Measurements from ENCODE around the gene ZNF135. TPM values are rescaled to one million over a fixed set of nuclear protein-coding genes. Genes with fewer than 3 reads are reported as not detected.

Gene ZNF135
- total and polyA plus RNA-seq, 10 of the 15 experiments (the other 5 are each of a cell fraction or from before 2014, with no cell fraction given) = 0.04 TPM; not detected in 9

- TF ChIP-seq ZNF217 (IDR thresholded peaks at IDR 0.05) (no peak), MYC (IDR thresholded peaks at IDR 0.05; ENCODE audit: insufficient read depth, insufficient read length, insufficient replicate concordance, low read length, severe bottlenecking) (no peak), RAD51 (IDR thresholded peaks at IDR 0.05) (no peak), RCOR1 (conservative IDR thresholded peaks at IDR 0.05; ENCODE audit: low read depth, low read length) (no peak), NFYB (IDR thresholded peaks at IDR 0.05; ENCODE audit: insufficient read depth, low read depth, low read length) (peak; percentile 59; the same call in 1 of the 2 replicates), ZNF592 (IDR thresholded peaks at IDR 0.05) (no peak), TBL1XR1 (IDR thresholded peaks at IDR 0.05; ENCODE audit: low read depth, low read length) (no peak), ZZZ3 (IDR thresholded peaks at IDR 0.05; ENCODE audit: control insufficient read depth, insufficient read length, low read depth) (no peak), BMI1 (IDR thresholded peaks at IDR 0.05; ENCODE audit: borderline replicate concordance) (peak; percentile 65), POU2F2 (IDR thresholded peaks at IDR 0.05; ENCODE audit: borderline replicate concordance, low read depth, low read length) (no peak), USF1 (IDR thresholded peaks at IDR 0.05; ENCODE audit: borderline replicate concordance, extremely low read length, insufficient read depth, low read depth, low read length) (peak; percentile 25), EED (IDR thresholded peaks at IDR 0.05; ENCODE audit: low read depth) (no peak), TCF12 (IDR thresholded peaks at IDR 0.05; ENCODE audit: low read depth, low read length) (no peak), WRNIP1 (IDR thresholded peaks at IDR 0.05; ENCODE audit: borderline replicate concordance, low read depth, low read length) (no peak), HDGF (IDR thresholded peaks at IDR 0.05) (no peak)
- TF ChIP-seq, protein P1, sequence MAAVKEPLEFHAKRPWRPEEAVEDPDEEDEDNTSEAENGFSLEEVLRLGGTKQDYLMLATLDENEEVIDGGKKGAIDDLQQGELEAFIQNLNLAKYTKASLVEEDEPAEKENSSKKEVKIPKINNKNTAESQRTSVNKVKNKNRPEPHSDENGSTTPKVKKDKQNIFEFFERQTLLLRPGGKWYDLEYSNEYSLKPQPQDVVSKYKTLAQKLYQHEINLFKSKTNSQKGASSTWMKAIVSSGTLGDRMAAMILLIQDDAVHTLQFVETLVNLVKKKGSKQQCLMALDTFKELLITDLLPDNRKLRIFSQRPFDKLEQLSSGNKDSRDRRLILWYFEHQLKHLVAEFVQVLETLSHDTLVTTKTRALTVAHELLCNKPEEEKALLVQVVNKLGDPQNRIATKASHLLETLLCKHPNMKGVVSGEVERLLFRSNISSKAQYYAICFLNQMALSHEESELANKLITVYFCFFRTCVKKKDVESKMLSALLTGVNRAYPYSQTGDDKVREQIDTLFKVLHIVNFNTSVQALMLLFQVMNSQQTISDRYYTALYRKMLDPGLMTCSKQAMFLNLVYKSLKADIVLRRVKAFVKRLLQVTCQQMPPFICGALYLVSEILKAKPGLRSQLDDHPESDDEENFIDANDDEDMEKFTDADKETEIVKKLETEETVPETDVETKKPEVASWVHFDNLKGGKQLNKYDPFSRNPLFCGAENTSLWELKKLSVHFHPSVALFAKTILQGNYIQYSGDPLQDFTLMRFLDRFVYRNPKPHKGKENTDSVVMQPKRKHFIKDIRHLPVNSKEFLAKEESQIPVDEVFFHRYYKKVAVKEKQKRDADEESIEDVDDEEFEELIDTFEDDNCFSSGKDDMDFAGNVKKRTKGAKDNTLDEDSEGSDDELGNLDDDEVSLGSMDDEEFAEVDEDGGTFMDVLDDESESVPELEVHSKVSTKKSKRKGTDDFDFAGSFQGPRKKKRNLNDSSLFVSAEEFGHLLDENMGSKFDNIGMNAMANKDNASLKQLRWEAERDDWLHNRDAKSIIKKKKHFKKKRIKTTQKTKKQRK (IDR thresholded peaks at IDR 0.05; ENCODE audit: low read depth, low read length) = no peak
- TF ChIP-seq, protein P2, sequence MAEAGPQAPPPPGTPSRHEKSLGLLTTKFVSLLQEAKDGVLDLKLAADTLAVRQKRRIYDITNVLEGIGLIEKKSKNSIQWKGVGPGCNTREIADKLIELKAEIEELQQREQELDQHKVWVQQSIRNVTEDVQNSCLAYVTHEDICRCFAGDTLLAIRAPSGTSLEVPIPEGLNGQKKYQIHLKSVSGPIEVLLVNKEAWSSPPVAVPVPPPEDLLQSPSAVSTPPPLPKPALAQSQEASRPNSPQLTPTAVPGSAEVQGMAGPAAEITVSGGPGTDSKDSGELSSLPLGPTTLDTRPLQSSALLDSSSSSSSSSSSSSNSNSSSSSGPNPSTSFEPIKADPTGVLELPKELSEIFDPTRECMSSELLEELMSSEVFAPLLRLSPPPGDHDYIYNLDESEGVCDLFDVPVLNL (IDR thresholded peaks at IDR 0.05; ENCODE audit: low read depth, low read length) = no peak
- TF ChIP-seq, protein P3, sequence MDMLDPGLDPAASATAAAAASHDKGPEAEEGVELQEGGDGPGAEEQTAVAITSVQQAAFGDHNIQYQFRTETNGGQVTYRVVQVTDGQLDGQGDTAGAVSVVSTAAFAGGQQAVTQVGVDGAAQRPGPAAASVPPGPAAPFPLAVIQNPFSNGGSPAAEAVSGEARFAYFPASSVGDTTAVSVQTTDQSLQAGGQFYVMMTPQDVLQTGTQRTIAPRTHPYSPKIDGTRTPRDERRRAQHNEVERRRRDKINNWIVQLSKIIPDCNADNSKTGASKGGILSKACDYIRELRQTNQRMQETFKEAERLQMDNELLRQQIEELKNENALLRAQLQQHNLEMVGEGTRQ (IDR thresholded peaks at IDR 0.05; ENCODE audit: borderline replicate concordance, low read depth, low read length) = no peak
Observed at GRCh38 chr19:58097781-58098681, 38.9 kb downstream of the ZNF135 start, which contains the start of gene ZSCAN18 (continued).
